A673 (cell line): Measurements from ENCODE around the gene CCDC54. TPM values are rescaled to one million over a fixed set of nuclear protein-coding genes. Genes with fewer than 3 reads are reported as not detected.

ENCODE experiments used
- BruUV-seq: library from RNA; stranded (reverse); fragments of 400-500 nt; replicated peaks from 2 replicates; lab custom pipeline; 2021; lab: Mats Ljungman, UMichigan
- CTCF ChIA-PET: fragments of 300-600 bp; sonication (Branson Sonifier 250); formaldehyde crosslinking; loops from one replicate; lab custom pipeline; 2022; ENCODE audit warnings: antibody characterized with exemption; lab: Charles Lee
- POLR2A ChIA-PET: fragments of 300-600 bp; sonication (Branson Sonifier 250); formaldehyde crosslinking; loops from one replicate; lab custom pipeline; 2022; ENCODE audit warnings: antibody characterized with exemption; ENCODE audit not compliant: low non-redundant PET; lab: Charles Lee
- DNase-seq: peaks from one replicate; pipeline ENCODE4 v3.0.0-alpha.2; 2015; ENCODE audit warnings: low spot score
- H3K27ac ChIP-seq: fragments of 200-600 bp; sonication (generic); 2 replicates; pipeline ENCODE4 v1.5.1; 2016; ENCODE audit warnings: mixed run types, low read depth, mild to moderate bottlenecking, mixed read lengths, antibody characterized with exemption, low read length; ENCODE audit not compliant: poor library complexity, severe bottlenecking
- H3K27me3 ChIP-seq: fragments of 200-600 bp; sonication (generic); replicated peaks from 2 replicates; pipeline ENCODE4 v1.6.1; 2017; ENCODE audit warnings: mixed run types, low read depth, mild to moderate bottlenecking, mixed read lengths, antibody characterized with exemption, low read length; ENCODE audit not compliant: insufficient read depth, poor library complexity
- H3K36me3 ChIP-seq: fragments of 200-600 bp; sonication (generic); 2 replicates; pipeline ENCODE4 v1.6.1; 2016; ENCODE audit warnings: mixed run types, mild to moderate bottlenecking, mixed read lengths, antibody characterized with exemption, low read length; ENCODE audit not compliant: insufficient read depth, poor library complexity, severe bottlenecking
- H3K4me1 ChIP-seq: fragments of 200-600 bp; sonication (generic); 2 replicates; pipeline ENCODE4 v1.6.1; 2017; ENCODE audit warnings: mixed run types, mild to moderate bottlenecking, mixed read lengths, antibody characterized with exemption, low read length; ENCODE audit not compliant: insufficient read depth, poor library complexity, severe bottlenecking
- H3K4me3 ChIP-seq: fragments of 200-600 bp; sonication (generic); 2 replicates; pipeline ENCODE4 v1.5.1; 2016; ENCODE audit warnings: low read depth, mixed run types, mild to moderate bottlenecking, mixed read lengths, low read length; ENCODE audit not compliant: poor library complexity, severe bottlenecking
- H3K9me3 ChIP-seq: fragments of 200-600 bp; sonication (generic); 2 replicates; pipeline ENCODE4 v1.6.1; 2016; ENCODE audit warnings: mixed run types, low read depth, mild to moderate bottlenecking, mixed read lengths, antibody characterized with exemption, low read length; ENCODE audit not compliant: poor library complexity, severe bottlenecking
- CTCF ChIP-seq: fragments of 300-800, 200-600 bp; sonication (generic); conservative IDR thresholded peaks from 2 replicates; pipeline ENCODE4 v1.5.1; 2017; ENCODE audit warnings: low read depth, mild to moderate bottlenecking, antibody characterized with exemption, low read length, moderate library complexity, mixed read lengths
- EZH2 ChIP-seq: fragments of 200-600 bp; sonication (generic); IDR thresholded peaks from 2 replicates; pipeline ENCODE4 v1.6.1; 2017; ENCODE audit warnings: borderline replicate concordance, low read depth, mild to moderate bottlenecking, mixed read lengths, antibody characterized with exemption, low read length; ENCODE audit not compliant: poor library complexity, severe bottlenecking
- intact Hi-C: fragments of 100-400 bp; cut with micrococcal nuclease; formaldehyde crosslinking; loops from one replicate; pipeline ENCODE4 v1.10.0; 2022; ENCODE audit not compliant: unreplicated experiment
- total RNA-seq: library from RNA; stranded (reverse); gene quantifications from 2 replicates; pipeline ENCODE4 v1.2.3, GENCODE V29; 2021

The CCDC54 gene
- total RNA-seq, 1 experiment from 2014 or later: not detected

GRCh38 chr3:107409365-107409764, 32.1 kb downstream of the CCDC54 start:
- intact Hi-C loops: no loop called here
- H3K27ac ChIP-seq: no peak overlapping the region
- no peaks in the 10 kb centered on the region for H3K4me1 ChIP-seq
- BruUV-seq: no TSS peak
- ChIA-PET CTCF (no interaction called here), POLR2A (no interaction called here)
- TF ChIP-seq CTCF (no peak), EZH2 (no peak)
- peaks cover 10% of the 10 kb centered on the region for H3K9me3 ChIP-seq
- H3K4me3 ChIP-seq: no peak overlapping the region
- H3K27me3 ChIP-seq: no peaks in the 10 kb centered on the region
- DNase-seq: no peak
- H3K36me3 ChIP-seq: no peaks in the 10 kb centered on the region

- intact Hi-C loops: no loop called here
- Histone ChIP-seq H3K36me3 (no peaks in the 10 kb centered on the region), H3K4me3 (no peak overlapping the region), H3K27me3 (no peaks in the 10 kb centered on the region), H3K27ac (no peak overlapping the region), H3K4me1 (no peaks in the 10 kb centered on the region), H3K9me3 (peaks cover 10% of the 10 kb centered on the region)
- BruUV-seq: no TSS peak
- POLR2A ChIA-PET: no interaction called here
- no peak for TF ChIP-seq CTCF
- TF ChIP-seq EZH2: no peak
- DNase-seq: no peak
- CTCF ChIA-PET: interaction anchor here (1.4 kb wide), 1 partner anchor 11 kb away, joined by 5 read pairs; no protein-coding TSS in a partner anchor
These were observed 33.4 kb downstream of the CCDC54 start for GRCh38 chr3:107410606-107411005.

GRCh38 chr3:107411056-107411455, 33.8 kb downstream of the CCDC54 start:
- Histone ChIP-seq H3K36me3 (no peaks in the 10 kb centered on the region), H3K27ac (no peak overlapping the region), H3K9me3 (peaks cover 10% of the 10 kb centered on the region), H3K4me3 (no peak overlapping the region), H3K27me3 (no peaks in the 10 kb centered on the region), H3K4me1 (no peaks in the 10 kb centered on the region)
- no TSS peak for BruUV-seq
- DNase-seq: no peak
- TF ChIP-seq CTCF (no peak), EZH2 (no peak)
- CTCF ChIA-PET: interaction anchor here (1.4 kb wide), 1 partner anchor 10 kb away, joined by 5 read pairs; no protein-coding TSS in a partner anchor
- POLR2A ChIA-PET: no interaction called here
- intact Hi-C loops: no loop called here
